H1 (cell line): ENCODE data around the gene MYO1F. TPM values are rescaled to one million over a fixed set of nuclear protein-coding genes. Genes with fewer than 3 reads are reported as not detected.
"Not testable (repeated sequence)": the region's sequence is repeated elsewhere in the genome, so short reads cannot be mapped to it uniquely, and the experiment has no call there.

Experiments
- CTCF ChIA-PET: fragments of 300-600 bp; sonication (Branson Sonifier 250); formaldehyde crosslinking; loops from one replicate; lab custom pipeline; 2021; ENCODE audit not compliant: partially characterized antibody; lab: Charles Lee
- POLR2A ChIA-PET: fragments of 300-600 bp; sonication (Branson Sonifier 250); formaldehyde crosslinking; loops from one replicate; lab custom pipeline; 2021; ENCODE audit warnings: inconsistent platforms; ENCODE audit not compliant: partially characterized antibody; lab: Charles Lee
- DNase-seq, 2 experiments: peaks; one replicate each; pipeline versions ENCODE4 v3.0.0 to v3.0.0-alpha.2; 2010 to 2022; ENCODE audit warnings: low spot score in 2 of 2, low read depth in 1 of 2, mixed read lengths in 1 of 2
- FAIRE-seq: peaks from 2 replicates; lab custom pipeline; 2011; peaks lifted over from hg19 to GRCh38; lab: Jason Lieb, UNC
- H2AFZ ChIP-seq: 2 replicates; pipeline ENCODE4 v1.8.1; 2012; ENCODE audit warnings: low read length, inconsistent platforms
- H2AK5ac ChIP-seq: 2 replicates; pipeline ENCODE4 v1.6.1; 2013; ENCODE audit warnings: low read depth, low read length
- H2BK120ac ChIP-seq: replicated peaks from 2 replicates; pipeline ENCODE3; 2013; ENCODE audit warnings: low read depth, low read length, inconsistent platforms
- H2BK12ac ChIP-seq: 2 replicates; pipeline ENCODE4 v1.6.1; 2013; ENCODE audit warnings: low read depth, low read length
- H2BK15ac ChIP-seq: 2 replicates; pipeline ENCODE4 v1.6.1; 2013; ENCODE audit warnings: low read length
- H2BK20ac ChIP-seq: 2 replicates; pipeline ENCODE4 v1.6.1; 2013; ENCODE audit warnings: low read length
- H2BK5ac ChIP-seq: 2 replicates; pipeline ENCODE4 v1.6.1; 2013; ENCODE audit warnings: low read depth, low read length
- H3K14ac ChIP-seq: 2 replicates; pipeline ENCODE4 v1.6.1; 2013; ENCODE audit warnings: inconsistent platforms; ENCODE audit not compliant: insufficient read length
- H3K18ac ChIP-seq: 2 replicates; pipeline ENCODE4 v1.6.1; 2013; ENCODE audit warnings: low read length; ENCODE audit errors: extremely low read depth
- H3K23ac ChIP-seq: 2 replicates; pipeline ENCODE4 v1.6.1; 2013; ENCODE audit warnings: inconsistent platforms; ENCODE audit not compliant: insufficient read length
- H3K23me2 ChIP-seq: 2 replicates; pipeline ENCODE4 v1.6.1; 2013; ENCODE audit warnings: low read depth, low read length
- H3K27ac ChIP-seq: 2 replicates; pipeline ENCODE4 v1.6.1; 2011; ENCODE audit warnings: low read depth, low read length, inconsistent platforms
- H3K27me3 ChIP-seq, 4 experiments: replicated peaks in 1 of 4; 1 replicate in 1 of 4; 2 replicates in 3 of 4; pipeline versions ENCODE4 v1.6.1 to v1.8.1; 2011 to 2013; ENCODE audit warnings: low read length in 3 of 4, mild to moderate bottlenecking in 3 of 4, inconsistent platforms in 2 of 4, mixed read lengths in 2 of 4, moderate library complexity in 1 of 4; ENCODE audit not compliant: control insufficient read depth in 3 of 4, insufficient read depth in 3 of 4; ENCODE audit errors: extremely low read depth in 1 of 4
- H3K36me3 ChIP-seq, 4 experiments: 2 replicates each; pipeline versions ENCODE4 v1.6.1 to v1.8.1; 2011 to 2013; ENCODE audit warnings: mild to moderate bottlenecking in 4 of 4, low read length in 3 of 4, moderate library complexity in 2 of 4, control low read depth in 1 of 4, inconsistent platforms in 1 of 4; ENCODE audit not compliant: insufficient read depth in 4 of 4, control insufficient read depth in 2 of 4
- H3K4ac ChIP-seq: replicated peaks from 2 replicates; pipeline ENCODE3; 2013; ENCODE audit warnings: low read length, low read depth, mixed read lengths, inconsistent platforms; ENCODE audit not compliant: insufficient read length
- H3K4me1 ChIP-seq, 4 experiments: replicated peaks in 1 of 4; 1 replicate in 1 of 4; 2 replicates in 3 of 4; pipeline versions ENCODE4 v1.6.1 to v1.8.1; 2011 to 2013; ENCODE audit warnings: low read length in 3 of 4, inconsistent platforms in 2 of 4, mixed read lengths in 1 of 4; ENCODE audit not compliant: insufficient read depth in 4 of 4, control insufficient read depth in 3 of 4
- H3K4me2 ChIP-seq, 2 experiments: 2 replicates each; pipeline versions ENCODE4 v1.6.1 to v1.8.1; 2011 to 2013; ENCODE audit warnings: low read depth in 2 of 2, low read length in 2 of 2, control low read depth in 1 of 2, inconsistent platforms in 1 of 2, mild to moderate bottlenecking in 1 of 2; ENCODE audit not compliant: insufficient read depth in 1 of 2
- H3K4me3 ChIP-seq, 4 experiments: fragments of 200-600, 300-600 bp in 1 of 4; sonication (generic), shearing (Covaris generic), sonication (Bioruptor Twin) in 1 of 4; 2 replicates each; pipeline versions ENCODE4 v1.5.1 to v1.8.1; 2011 to 2016; ENCODE audit warnings: low read length in 4 of 4, low read depth in 3 of 4, control low read depth in 2 of 4, inconsistent platforms in 2 of 4, mild to moderate bottlenecking in 2 of 4, mixed read lengths in 1 of 4, moderate library complexity in 1 of 4; ENCODE audit not compliant: insufficient read depth in 2 of 4; ENCODE audit errors: extremely low read depth in 1 of 4
- H3K56ac ChIP-seq: replicated peaks from 2 replicates; pipeline ENCODE3; 2013; ENCODE audit warnings: low read depth, mild to moderate bottlenecking, mixed read lengths, low read length, inconsistent platforms; ENCODE audit not compliant: insufficient read length
- H3K79me1 ChIP-seq: 2 replicates; pipeline ENCODE4 v1.6.1; 2013; ENCODE audit warnings: low read depth, low read length, control low read depth
- H3K79me2 ChIP-seq, 2 experiments: 2 replicates each; pipeline versions ENCODE4 v1.6.1 to v1.8.1; 2012 to 2013; ENCODE audit warnings: low read length in 2 of 2, mild to moderate bottlenecking in 2 of 2, inconsistent platforms in 1 of 2; ENCODE audit not compliant: insufficient read depth in 2 of 2, control insufficient read depth in 1 of 2
- H3K9ac ChIP-seq, 4 experiments: replicated peaks in 1 of 4; 1 replicate in 1 of 4; 2 replicates in 3 of 4; pipeline versions ENCODE4 v1.6.1 to v1.8.1; 2011 to 2013; ENCODE audit warnings: low read depth in 3 of 4, low read length in 3 of 4, control low read depth in 2 of 4, mild to moderate bottlenecking in 2 of 4, moderate library complexity in 2 of 4, inconsistent platforms in 1 of 4; ENCODE audit errors: extremely low read depth in 1 of 4
- H3K9me3 ChIP-seq, 2 experiments: 2 replicates each; pipeline versions ENCODE4 v1.6.1 to v1.8.1; 2012 to 2013; ENCODE audit warnings: mild to moderate bottlenecking in 2 of 2, moderate library complexity in 2 of 2, control low read depth in 1 of 2, inconsistent platforms in 1 of 2, low read depth in 1 of 2, low read length in 1 of 2, mixed read lengths in 1 of 2; ENCODE audit not compliant: insufficient read depth in 2 of 2
- H4K20me1 ChIP-seq, 2 experiments: replicated peaks in 1 of 2; 2 replicates each; pipeline versions ENCODE3 to v1.8.1; 2011 to 2013; ENCODE audit warnings: inconsistent platforms in 2 of 2, low read length in 2 of 2, mild to moderate bottlenecking in 1 of 2; ENCODE audit not compliant: insufficient read depth in 2 of 2, control insufficient read depth in 1 of 2
- H4K5ac ChIP-seq: 2 replicates; pipeline ENCODE4 v1.6.1; 2013; ENCODE audit warnings: low read length, low read depth, mixed read lengths, inconsistent platforms; ENCODE audit not compliant: insufficient read length
- H4K8ac ChIP-seq: 2 replicates; pipeline ENCODE4 v1.8.0; 2013; ENCODE audit warnings: mild to moderate bottlenecking, moderate library complexity, low read length, inconsistent platforms; ENCODE audit not compliant: insufficient read depth; ENCODE audit errors: extremely low read depth
- H4K91ac ChIP-seq: replicated peaks from 2 replicates; pipeline ENCODE3; 2013; ENCODE audit warnings: low read length, mixed read lengths, inconsistent platforms; ENCODE audit not compliant: insufficient read length
- WGBS, 2 experiments: shearing (Covaris generic) in 1 of 2; methylation state at CpG; one replicate each; pipeline versions ENCODE4 v1.1.6 to v1.1.7; 2013 to 2015; ENCODE audit warnings: low lambda C conversion rate in 2 of 2, mixed read lengths in 2 of 2, inconsistent platforms in 1 of 2, low coverage in 1 of 2, missing lambda C conversion rate in 1 of 2; ENCODE audit not compliant: insufficient replicate concordance in 2 of 2, insufficient coverage in 1 of 2, insufficient read length in 1 of 2; ENCODE audit errors: extremely low coverage in 1 of 2, missing lambda C conversion rate in 1 of 2; 5-methylcytosine and 5-hydroxymethylcytosine counted together
- polyA plus RNA-seq, 7 experiments: library from polyadenylated mRNA; depleted of rRNA in 3 of 7; stranded (reverse) in 5 of 7; unstranded in 2 of 7; fragments of >200 nt in 5 of 7; fragments of 200-250 nt in 2 of 7; gene quantifications; 1 replicate in 5 of 7; 2 replicates in 1 of 7; 4 replicates in 1 of 7; pipeline versions ENCODE4 v1.2.1 to v1.2.3, GENCODE V29; 2011 to 2013; ENCODE audit warnings: missing spikeins in 2 of 7, mixed read lengths in 2 of 7
- total RNA-seq: library from RNA; stranded (reverse); fragmentation: NEBNext Ultra II Directional; extraction: Animal tissue kit (Norgen Biotek cat#: 25700); gene quantifications from 2 replicates; pipeline ENCODE4 v1.2.1, GENCODE V29; 2021

MYO1F gene
- total and polyA plus RNA-seq, 2 of the 8 experiments (the other 6 are each of a cell fraction or from before 2014, with no cell fraction given): 1.4 to 4.6 TPM

GRCh38 chr19:8574619-8574922 is 2.7 kb downstream of the MYO1F start:
- H2AFZ ChIP-seq, H4K8ac ChIP-seq, DNase-seq, H3K36me3 ChIP-seq, H2AK5ac ChIP-seq, H2BK120ac ChIP-seq, H3K4me1 ChIP-seq, H3K23ac ChIP-seq, H3K4ac ChIP-seq, H2BK5ac ChIP-seq, H3K79me2 ChIP-seq, POLR2A ChIA-PET, H4K5ac ChIP-seq, H3K9me3 ChIP-seq, H2BK20ac ChIP-seq, H3K56ac ChIP-seq, H2BK15ac ChIP-seq, H3K27me3 ChIP-seq, H3K79me1 ChIP-seq, H4K91ac ChIP-seq, H3K4me2 ChIP-seq, H3K23me2 ChIP-seq, FAIRE-seq, H2BK12ac ChIP-seq, H3K27ac ChIP-seq, H4K20me1 ChIP-seq, H3K18ac ChIP-seq, H3K9ac ChIP-seq, H3K4me3 ChIP-seq, H3K14ac ChIP-seq: not testable (repeated sequence)
- 96% methylated on average over 7 of the region's 7 CpGs; no CpG with 5 or more reads in 1 of the 2 experiments for WGBS, 2 experiments
- CTCF ChIA-PET: interaction anchor here (0.9 to 6.8 kb wide), 2 partner anchors 12 to 14 kb away, joined by 3 to 68 read pairs; no protein-coding TSS in a partner anchor
